ENCODE results near the gene RHOD.

DNA sequence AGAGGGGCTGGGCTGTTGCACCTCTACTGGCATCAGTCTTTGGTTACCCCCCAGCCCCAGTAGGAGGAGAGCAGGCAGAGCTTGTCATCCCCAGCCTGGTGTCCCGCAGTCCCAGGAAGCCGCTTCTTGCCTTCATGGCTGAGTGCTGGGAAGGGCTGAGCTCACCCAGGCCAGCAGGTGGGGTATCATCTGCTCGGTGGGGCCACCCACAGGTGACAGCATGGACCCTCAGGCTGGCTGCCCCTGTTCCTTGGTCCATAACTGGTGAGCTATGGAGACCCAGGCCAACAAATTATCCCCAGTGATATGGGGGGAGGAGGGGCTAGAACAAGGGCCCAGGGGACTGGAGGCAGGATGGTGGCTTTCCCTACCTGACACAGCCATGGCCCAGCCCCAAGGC, 6.5 kb upstream of the RHOD start:
- TF ChIP-seq, protein P1, sequence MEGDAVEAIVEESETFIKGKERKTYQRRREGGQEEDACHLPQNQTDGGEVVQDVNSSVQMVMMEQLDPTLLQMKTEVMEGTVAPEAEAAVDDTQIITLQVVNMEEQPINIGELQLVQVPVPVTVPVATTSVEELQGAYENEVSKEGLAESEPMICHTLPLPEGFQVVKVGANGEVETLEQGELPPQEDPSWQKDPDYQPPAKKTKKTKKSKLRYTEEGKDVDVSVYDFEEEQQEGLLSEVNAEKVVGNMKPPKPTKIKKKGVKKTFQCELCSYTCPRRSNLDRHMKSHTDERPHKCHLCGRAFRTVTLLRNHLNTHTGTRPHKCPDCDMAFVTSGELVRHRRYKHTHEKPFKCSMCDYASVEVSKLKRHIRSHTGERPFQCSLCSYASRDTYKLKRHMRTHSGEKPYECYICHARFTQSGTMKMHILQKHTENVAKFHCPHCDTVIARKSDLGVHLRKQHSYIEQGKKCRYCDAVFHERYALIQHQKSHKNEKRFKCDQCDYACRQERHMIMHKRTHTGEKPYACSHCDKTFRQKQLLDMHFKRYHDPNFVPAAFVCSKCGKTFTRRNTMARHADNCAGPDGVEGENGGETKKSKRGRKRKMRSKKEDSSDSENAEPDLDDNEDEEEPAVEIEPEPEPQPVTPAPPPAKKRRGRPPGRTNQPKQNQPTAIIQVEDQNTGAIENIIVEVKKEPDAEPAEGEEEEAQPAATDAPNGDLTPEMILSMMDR (IDR thresholded peaks at IDR 0.05) = no peak
- TF ChIP-seq POLR2A (IDR thresholded peaks at IDR 0.05) = no peak
